K562 (cell line): Measurements from ENCODE around the gene ATP8B2. TPM values are rescaled to one million over a fixed set of nuclear protein-coding genes. Genes with fewer than 3 reads are reported as not detected.

Experiments
- ATF3 ChIP-seq, 2 experiments: fragments of 450-650 bp in 1 of 2; sonication (generic) in 1 of 2; formaldehyde crosslinking in 1 of 2; IDR thresholded peaks in 1 of 2; conservative IDR thresholded peaks in 1 of 2; 2 replicates each; pipeline versions ENCODE4 v1.6.1 to v1.8.1; 2016 to 2023; ENCODE audit warnings: mild to moderate bottlenecking in 2 of 2, moderate library complexity in 2 of 2, inconsistent platforms in 1 of 2, missing genetic modification reagents in 1 of 2
- ATF7 ChIP-seq: fragments of 450-650 bp; IDR thresholded peaks from 2 replicates; pipeline ENCODE4 v1.7.1; 2014; ENCODE audit warnings: mild to moderate bottlenecking, moderate library complexity
- BDP1 ChIP-seq: IDR thresholded peaks from 3 replicates; pipeline ENCODE4 v1.6.1; 2011; ENCODE audit not compliant: insufficient read length, insufficient read depth
- COPS2 ChIP-seq: fragments of 450-650 bp; conservative IDR thresholded peaks from 2 replicates; pipeline ENCODE4 v1.6.1; 2016; ENCODE audit warnings: mild to moderate bottlenecking, moderate library complexity
- CREBBP ChIP-seq: IDR thresholded peaks from one replicate; pipeline ENCODE4 v1.6.1; 2012; ENCODE audit warnings: low read depth, mild to moderate bottlenecking, control low read depth, inconsistent platforms, low read length
- CREM ChIP-seq: IDR thresholded peaks from 2 replicates; pipeline ENCODE4 v1.6.1; 2014; ENCODE audit warnings: antibody characterized with exemption, low read depth
- DPF2 ChIP-seq: fragments of 450-650 bp; IDR thresholded peaks from 2 replicates; pipeline ENCODE4 v1.6.1; 2016
- KLF1 ChIP-seq: fragments of 450-650 bp; IDR thresholded peaks from 2 replicates; pipeline ENCODE4 v1.6.1; 2016; ENCODE audit warnings: missing genetic modification characterization, missing compliant biosample characterization
- NFIX ChIP-seq: fragments of 250-450 bp; sonication (Bioruptor Pico); IDR thresholded peaks from 2 replicates; pipeline ENCODE4 v1.4.0; 2020; ENCODE audit warnings: low read depth, mild to moderate bottlenecking, moderate library complexity
- PHF21A ChIP-seq: fragments of 450-650 bp; IDR thresholded peaks from 2 replicates; pipeline ENCODE4 v1.6.1; 2017; ENCODE audit warnings: low read depth, borderline replicate concordance
- PKNOX1 ChIP-seq: fragments of 450-650 bp; IDR thresholded peaks from 2 replicates; pipeline ENCODE4 v1.6.1; 2016
- RAD51 ChIP-seq: fragments of 450-650 bp; IDR thresholded peaks from 2 replicates; pipeline ENCODE4 v1.7.1; 2016; ENCODE audit warnings: low read depth, mild to moderate bottlenecking, borderline replicate concordance
- RUNX1 ChIP-seq: sonication (generic); IDR thresholded peaks from 2 replicates; pipeline ENCODE4 v1.6.1; 2016; ENCODE audit warnings: antibody characterized with exemption, low read depth
- SAP30 ChIP-seq: fragments of 200-600 bp; sonication (generic); IDR thresholded peaks from 2 replicates; pipeline ENCODE4 v1.6.1; 2012; ENCODE audit warnings: borderline replicate concordance, low read depth, mild to moderate bottlenecking, moderate library complexity, low read length, control low read depth, inconsistent platforms; ENCODE audit not compliant: insufficient read depth, poor library complexity, severe bottlenecking
- SFPQ ChIP-seq: fragments of 200-400 bp; formaldehyde crosslinking; IDR thresholded peaks from 2 replicates; pipeline ENCODE4 v1.6.1; 2017; ENCODE audit warnings: mild to moderate bottlenecking, low read depth, low read length, moderate library complexity
- SRSF3 ChIP-seq: fragments of 200-400 bp; formaldehyde crosslinking; IDR thresholded peaks from 2 replicates; pipeline ENCODE4 v1.6.1; 2016; ENCODE audit warnings: mild to moderate bottlenecking, low read length, moderate library complexity; ENCODE audit not compliant: insufficient read depth
- STAT6 ChIP-seq: sonication (generic); formaldehyde crosslinking; IDR thresholded peaks from 2 replicates; pipeline ENCODE4 v1.8.1; 2023; ENCODE audit warnings: mild to moderate bottlenecking, missing genetic modification reagents
- TFAM ChIP-seq: fragments of 250-450 bp; sonication (Bioruptor Pico); conservative IDR thresholded peaks from 2 replicates; pipeline ENCODE4 v1.5.0; 2021; ENCODE audit warnings: mild to moderate bottlenecking, moderate library complexity
- TRIM28 ChIP-seq: fragments of 450-650 bp; IDR thresholded peaks from 2 replicates; pipeline ENCODE4 v1.6.1; 2017
- ZEB2 ChIP-seq: fragments of 450-650 bp; IDR thresholded peaks from 2 replicates; pipeline ENCODE4 v1.6.1; 2016
- ZNF121 ChIP-seq: sonication (generic); formaldehyde crosslinking; conservative IDR thresholded peaks from 2 replicates; pipeline ENCODE4 v1.8.0; 2022; ENCODE audit warnings: missing genetic modification reagents
- ZNF140 ChIP-seq: fragments of 250-450 bp; sonication (Bioruptor Pico); IDR thresholded peaks from 2 replicates; pipeline ENCODE4 v1.8.0; 2021; ENCODE audit warnings: moderate library complexity, mild to moderate bottlenecking, inconsistent platforms
- ZNF551 ChIP-seq: fragments of 250-450 bp; sonication (Bioruptor Pico); IDR thresholded peaks from 2 replicates; pipeline ENCODE4 v1.5.0; 2021; ENCODE audit warnings: mild to moderate bottlenecking, moderate library complexity
- ZNF589 ChIP-seq: fragments of 200-800 bp; sonication (Bioruptor generic); IDR thresholded peaks from 2 replicates; pipeline ENCODE4 v1.6.1; 2016; ENCODE audit warnings: low read depth, missing genetic modification characterization, missing compliant biosample characterization
- ZSCAN32 ChIP-seq: fragments of 450-650 bp; formaldehyde crosslinking; IDR thresholded peaks from 2 replicates; pipeline ENCODE4 v1.4.0; 2020; ENCODE audit warnings: mild to moderate bottlenecking, moderate library complexity
- polyA plus RNA-seq, 8 experiments: library from polyadenylated mRNA; depleted of rRNA in 4 of 8; stranded (reverse) in 5 of 8; unstranded in 3 of 8; fragments of >200 nt; fragmentation: Nextera tagmentation in 2 of 8; fragmentation: Illumina TruSeq in 1 of 8; extraction: Ambion mirVana in 2 of 8; extraction: Trizol in 1 of 8; gene quantifications; 2 replicates each; pipeline versions ENCODE4 v1.2.1 to v1.2.3, GENCODE V29; 2011 to 2014; ENCODE audit warnings: inconsistent platforms in 1 of 8, missing spikeins in 1 of 8
- total RNA-seq, 7 experiments: library from RNA; depleted of rRNA in 6 of 7; stranded (reverse); fragments of >200 nt in 6 of 7; fragmentation: Illumina TruSeq in 2 of 7; extraction: Trizol in 2 of 7; gene quantifications; 2 replicates each; pipeline versions ENCODE4 v1.2.1 to v1.2.3, GENCODE V29; 2011 to 2021; ENCODE audit warnings: low replicate concordance in 1 of 7

The ATP8B2 gene
- total and polyA plus RNA-seq, 9 of the 15 experiments (the other 6 are each of a cell fraction or from before 2014, with no cell fraction given) = 0.27 to 33.2 (median 18.4) TPM

- TF ChIP-seq CREM (peak; percentile 30; the same call in 1 of the 2 replicates), SRSF3 (no peak), PHF21A (peak; percentile 57; the same call in 1 of the 2 replicates), ZNF551 (CRISPR knock-in tag) (no peak), ZNF121 (CRISPR knock-in tag) (no peak; the same call in 1 of the 2 replicates), CREBBP (no peak), TFAM (CRISPR knock-in tag) (no peak), SAP30 (no peak), RAD51 (no peak), ATF3 (IDR thresholded peaks at IDR 0.05) (peak; percentile 53; the same call in 1 of the 2 replicates), ATF3 (CRISPR knock-in tag; conservative IDR thresholded peaks at IDR 0.05) (no peak), TRIM28 (no peak), PKNOX1 (peak; percentile 56), DPF2 (peak; percentile 93), ZNF589 (CRISPR knock-in tag) (0 out of 2 replicates have a peak, but pooled peaks have one; percentile 35), ZNF140 (CRISPR knock-in tag) (no peak), SFPQ (no peak), ZEB2 (peak; percentile 90), NFIX (CRISPR knock-in tag) (no peak), COPS2 (no peak), STAT6 (CRISPR knock-in tag) (no peak), ATF7 (no peak), ZSCAN32 (CRISPR knock-in tag) (no peak), KLF1 (tag) (no peak), BDP1 (no peak), RUNX1 (no peak)
These were observed 28.2 kb downstream of the ATP8B2 start (continued) for GRCh38 chr1:154353460-154353904.
